ENCODE results near the gene SUSD4.

DNA sequence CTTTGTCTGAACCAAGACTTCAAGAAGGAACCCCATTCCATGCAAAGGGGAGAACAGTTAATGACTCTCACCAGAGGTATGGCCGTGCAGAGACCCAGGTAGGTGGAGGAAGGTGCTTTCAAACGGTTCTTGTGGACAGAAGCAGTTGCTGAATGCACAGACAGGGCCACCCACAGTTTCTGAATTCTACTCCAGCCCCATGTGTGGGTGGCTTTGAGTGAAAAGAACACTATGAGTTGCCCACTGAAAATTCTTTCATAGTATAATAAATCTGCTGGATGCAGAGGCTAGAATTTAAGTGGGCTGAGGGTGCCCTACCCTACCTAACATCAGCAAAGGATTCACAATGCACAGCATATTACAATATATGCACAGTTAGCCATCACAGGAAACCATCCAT, 22.0 kb upstream of the SUSD4 start:
- TF ChIP-seq, protein P1, sequence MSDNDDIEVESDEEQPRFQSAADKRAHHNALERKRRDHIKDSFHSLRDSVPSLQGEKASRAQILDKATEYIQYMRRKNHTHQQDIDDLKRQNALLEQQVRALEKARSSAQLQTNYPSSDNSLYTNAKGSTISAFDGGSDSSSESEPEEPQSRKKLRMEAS (IDR thresholded peaks at IDR 0.05; ENCODE audit: low read depth) = no peak
- no peak for TF ChIP-seq RAD21 (IDR thresholded peaks at IDR 0.05; ENCODE audit: low read length)
- TF ChIP-seq, protein P2, sequence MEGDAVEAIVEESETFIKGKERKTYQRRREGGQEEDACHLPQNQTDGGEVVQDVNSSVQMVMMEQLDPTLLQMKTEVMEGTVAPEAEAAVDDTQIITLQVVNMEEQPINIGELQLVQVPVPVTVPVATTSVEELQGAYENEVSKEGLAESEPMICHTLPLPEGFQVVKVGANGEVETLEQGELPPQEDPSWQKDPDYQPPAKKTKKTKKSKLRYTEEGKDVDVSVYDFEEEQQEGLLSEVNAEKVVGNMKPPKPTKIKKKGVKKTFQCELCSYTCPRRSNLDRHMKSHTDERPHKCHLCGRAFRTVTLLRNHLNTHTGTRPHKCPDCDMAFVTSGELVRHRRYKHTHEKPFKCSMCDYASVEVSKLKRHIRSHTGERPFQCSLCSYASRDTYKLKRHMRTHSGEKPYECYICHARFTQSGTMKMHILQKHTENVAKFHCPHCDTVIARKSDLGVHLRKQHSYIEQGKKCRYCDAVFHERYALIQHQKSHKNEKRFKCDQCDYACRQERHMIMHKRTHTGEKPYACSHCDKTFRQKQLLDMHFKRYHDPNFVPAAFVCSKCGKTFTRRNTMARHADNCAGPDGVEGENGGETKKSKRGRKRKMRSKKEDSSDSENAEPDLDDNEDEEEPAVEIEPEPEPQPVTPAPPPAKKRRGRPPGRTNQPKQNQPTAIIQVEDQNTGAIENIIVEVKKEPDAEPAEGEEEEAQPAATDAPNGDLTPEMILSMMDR (IDR thresholded peaks at IDR 0.05) = no peak
- TF ChIP-seq POLR2AphosphoS5 (IDR thresholded peaks at IDR 0.05; ENCODE audit: low read depth, low read length) = no peak
- TF ChIP-seq USF1 (IDR thresholded peaks at IDR 0.05; ENCODE audit: borderline replicate concordance, low read depth) = no peak
- TF ChIP-seq GATA2 (CRISPR knock-in tag; IDR thresholded peaks at IDR 0.05) = no peak
- TF ChIP-seq NRF1 (IDR thresholded peaks at IDR 0.05; ENCODE audit: low read depth, low read length) = no peak

All from SK-N-SH (cell line).